Uterus (tissue), 4 donors: ENCODE results near the gene GPC2. TPM values are rescaled to one million over a fixed set of nuclear protein-coding genes. Genes with fewer than 3 reads are reported as not detected.

Source experiments
- DNase-seq, 2 donors: peaks; one replicate each; pipeline ENCODE4 v3.0.0-alpha.2; 2019 to 2020
- H3K27ac ChIP-seq, 2 donors: fragments of 200-600 bp; sonication (generic); 1 replicate in 1 of 2; 2 replicates in 1 of 2; pipeline ENCODE4 v1.5.1; 2016 to 2018
- H3K27me3 ChIP-seq, 2 donors: fragments of 200-600 bp; sonication (generic); one replicate each; pipeline ENCODE4 v1.5.1; 2018 to 2019; ENCODE audit warnings: control low read depth in 1 of 2
- H3K36me3 ChIP-seq, 2 donors: fragments of 200-600 bp; sonication (generic); one replicate each; pipeline ENCODE4 v1.5.1; 2019; ENCODE audit warnings: control low read depth in 1 of 2
- H3K4me1 ChIP-seq, 2 donors: fragments of 200-600 bp; sonication (generic); one replicate each; pipeline ENCODE4 v1.5.1; 2018 to 2019; ENCODE audit warnings: control low read depth in 1 of 2
- H3K4me3 ChIP-seq, 2 donors: fragments of 200-600 bp; sonication (generic); 1 replicate in 1 of 2; 2 replicates in 1 of 2; pipeline ENCODE4 v1.5.1; 2018 to 2019; ENCODE audit warnings: mild to moderate bottlenecking in 1 of 2
- H3K9me3 ChIP-seq, 2 donors: fragments of 200-600 bp; sonication (generic); one replicate each; pipeline ENCODE4 v1.5.1; 2019; ENCODE audit warnings: control low read depth in 1 of 2
- CTCF ChIP-seq, 4 experiments: fragments of 200-600 bp in 2 of 4; fragments of 450-650 bp in 2 of 4; sonication (generic) in 2 of 4; IDR thresholded peaks; one replicate each; pipeline ENCODE4 v1.5.1; 2016 to 2019; ENCODE audit warnings: antibody characterized with exemption in 4 of 4, mild to moderate bottlenecking in 2 of 4, moderate library complexity in 1 of 4
- POLR2A ChIP-seq, 2 donors: fragments of 450-650 bp; IDR thresholded peaks; one replicate each; pipeline ENCODE4 v1.6.1; 2016; ENCODE audit warnings: antibody characterized with exemption in 2 of 2, mild to moderate bottlenecking in 1 of 2, moderate library complexity in 1 of 2
- intact Hi-C: fragments of 100-400 bp; cut with DNase I; formaldehyde crosslinking; loops from one replicate; pipeline ENCODE4 v1.15.1; 2023; ENCODE audit warnings: low total_unique reads
- total RNA-seq, 4 donors: library from RNA; depleted of rRNA in 3 of 4; stranded (reverse); fragments of >200 nt in 3 of 4; gene quantifications; one replicate each; pipeline versions ENCODE4 v1.1.0 to v1.2.4, GENCODE V29; 2014 to 2023
- donor health status: DM: yes; HTN: yes; CAD: no.

Gene GPC2
- total RNA-seq, 4 donors from 2014 or later, result under 0.01 to 9.3 (median 4.5) TPM; not detected in 1

DNA sequence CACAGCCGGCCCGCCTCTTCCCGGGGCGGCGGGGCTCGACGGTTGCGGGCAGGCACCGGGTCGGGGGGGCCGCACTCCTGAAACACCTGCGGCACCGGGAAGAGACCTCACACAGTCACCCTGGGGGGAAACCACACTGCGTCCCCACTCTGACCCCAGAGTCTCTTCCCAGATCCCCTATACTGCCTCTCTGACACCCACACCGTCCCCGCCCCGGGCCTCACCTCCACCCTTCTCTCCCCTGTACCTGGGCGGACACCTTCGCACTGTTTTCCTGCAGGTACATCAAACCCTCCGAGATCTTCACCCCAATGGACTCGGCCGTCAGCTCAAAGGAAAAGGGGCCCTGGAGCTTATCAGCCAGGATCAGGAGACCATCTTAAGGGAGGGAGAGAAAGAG lies 5.3 kb downstream of the GPC2 start:
- Histone ChIP-seq H3K27ac (no peak overlapping the region), H3K9me3 (no peaks in the 10 kb centered on the region), H3K4me1 (peaks cover 0 to 5% of the 10 kb centered on the region in 2 donors), H3K27me3 (no peaks in the 10 kb centered on the region), H3K4me3 (peak overlapping the region; percentile 18 to 38), H3K36me3 (no peaks in the 10 kb centered on the region)
- intact Hi-C loops, result no loop called here
- no peak for DNase-seq
- TF ChIP-seq POLR2A (IDR thresholded peaks at IDR 0.05) (no peak), CTCF (IDR thresholded peaks at IDR 0.05) (no peak)

- no peak for DNase-seq
- Histone ChIP-seq H3K27ac (no peak overlapping the region), H3K4me3 (peak overlapping the region; percentile 18 to 38), H3K9me3 (no peaks in the 10 kb centered on the region), H3K27me3 (no peaks in the 10 kb centered on the region), H3K36me3 (no peaks in the 10 kb centered on the region), H3K4me1 (peaks cover 0 to 5% of the 10 kb centered on the region in 2 donors)
- TF ChIP-seq CTCF (IDR thresholded peaks at IDR 0.05) (no peak), POLR2A (IDR thresholded peaks at IDR 0.05) (no peak)
- intact Hi-C loops, result no loop called here
These were observed 6.0 kb downstream of the GPC2 start for GRCh38 chr7:100171087-100171681.

DNA sequence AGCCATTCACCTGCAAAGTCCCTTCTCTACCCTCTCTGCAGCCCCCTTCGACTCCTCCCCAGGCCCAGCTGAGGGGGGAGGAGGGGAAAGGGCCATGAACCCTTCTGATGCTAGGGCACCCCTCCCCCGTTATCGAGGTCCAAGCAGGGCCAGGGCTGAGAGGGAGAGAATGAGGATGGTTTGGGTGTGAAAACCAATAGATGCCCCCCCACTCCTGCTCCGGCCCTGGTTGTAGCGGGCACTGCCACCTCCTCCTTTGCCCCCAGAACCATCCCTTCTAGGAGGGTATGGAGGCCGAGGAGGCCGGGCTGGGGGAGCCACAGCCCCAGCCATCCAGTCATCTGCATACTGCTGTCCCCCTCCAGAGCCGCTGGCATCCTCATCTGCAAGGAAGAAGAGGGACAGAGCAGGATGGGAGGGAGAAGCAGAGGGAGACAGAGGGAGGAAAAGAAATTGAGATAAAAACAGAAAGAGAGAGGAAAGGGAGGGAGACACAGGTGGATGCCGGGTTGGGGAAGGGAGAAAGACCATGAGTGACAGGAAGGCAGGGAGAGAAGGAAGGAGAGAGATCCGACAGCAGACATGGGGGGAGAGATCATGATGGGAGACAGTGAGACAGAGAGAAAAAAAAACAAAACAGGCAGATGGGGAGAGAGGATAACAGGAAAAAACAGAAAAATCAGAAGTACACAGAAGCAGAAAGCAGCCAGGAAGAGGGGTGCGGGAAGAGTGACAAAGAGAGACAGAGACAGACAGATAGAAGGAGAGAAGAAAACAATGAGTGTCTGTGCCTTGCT lies 6.9 kb downstream of the GPC2 start:
- Histone ChIP-seq H3K4me3 (no peak overlapping the region), H3K36me3 (no peaks in the 10 kb centered on the region), H3K9me3 (no peaks in the 10 kb centered on the region), H3K27me3 (no peaks in the 10 kb centered on the region), H3K27ac (no peak overlapping the region), H3K4me1 (peaks cover 0 to 5% of the 10 kb centered on the region in 2 donors)
- intact Hi-C loops, result no loop called here
- TF ChIP-seq POLR2A (IDR thresholded peaks at IDR 0.05), result no peak
- no peak for TF ChIP-seq CTCF (IDR thresholded peaks at IDR 0.05)
- no peak for DNase-seq

- H3K9me3 ChIP-seq, result no peaks in the 10 kb centered on the region
- no peak for TF ChIP-seq CTCF (IDR thresholded peaks at IDR 0.05)
- no peak for TF ChIP-seq POLR2A (IDR thresholded peaks at IDR 0.05)
- no peaks in the 10 kb centered on the region for H3K27me3 ChIP-seq
- intact Hi-C loops, result no loop called here
- H3K4me1 ChIP-seq, result peaks cover 0 to 5% of the 10 kb centered on the region in 2 donors
- no peak for DNase-seq
- H3K36me3 ChIP-seq, result no peaks in the 10 kb centered on the region
- peak overlapping the region; percentile 70 to 88 for H3K27ac ChIP-seq
- no peak overlapping the region for H3K4me3 ChIP-seq
These were observed 7.9 kb downstream of the GPC2 start for GRCh38 chr7:100169147-100169850.

GRCh38 chr7:100167912-100168323 lies 9.3 kb downstream of the GPC2 start:
- peak overlapping the region; percentile 70 to 88 for H3K27ac ChIP-seq
- no peak for DNase-seq
- intact Hi-C loops, result no loop called here
- peaks cover 0 to 5% of the 10 kb centered on the region in 2 donors for H3K4me1 ChIP-seq
- H3K4me3 ChIP-seq, result peak overlapping the region; percentile 45 to 46
- no peaks in the 10 kb centered on the region for H3K36me3 ChIP-seq
- TF ChIP-seq CTCF (IDR thresholded peaks at IDR 0.05), result no peak
- TF ChIP-seq POLR2A (IDR thresholded peaks at IDR 0.05), result no peak
- H3K9me3 ChIP-seq, result no peaks in the 10 kb centered on the region
- H3K27me3 ChIP-seq, result no peaks in the 10 kb centered on the region
